OCI-LY1 (cell line): Measurements from ENCODE around the gene XYLB.

ENCODE experiments used
- EZH2 ChIP-seq: fragments of 200-600 bp; sonication (generic), shearing (Covaris generic); IDR thresholded peaks from 2 replicates; pipeline ENCODE4 v1.8.0; 2017; ENCODE audit warnings: borderline replicate concordance, mixed run types, mild to moderate bottlenecking, antibody characterized with exemption, low read length, moderate library complexity, mixed read lengths
- TF ChIP-seq, protein P1 (sequence below): fragments of 200-600 bp; sonication (generic), shearing (Covaris generic); IDR thresholded peaks from 2 replicates; pipeline ENCODE4 v1.5.1; 2017; ENCODE audit warnings: mild to moderate bottlenecking, antibody characterized with exemption, low read length, moderate library complexity, mixed read lengths

GRCh38 chr3:38401246-38401962, 54.8 kb downstream of the XYLB start:
- TF ChIP-seq EZH2: no peak
- TF ChIP-seq, protein P1, sequence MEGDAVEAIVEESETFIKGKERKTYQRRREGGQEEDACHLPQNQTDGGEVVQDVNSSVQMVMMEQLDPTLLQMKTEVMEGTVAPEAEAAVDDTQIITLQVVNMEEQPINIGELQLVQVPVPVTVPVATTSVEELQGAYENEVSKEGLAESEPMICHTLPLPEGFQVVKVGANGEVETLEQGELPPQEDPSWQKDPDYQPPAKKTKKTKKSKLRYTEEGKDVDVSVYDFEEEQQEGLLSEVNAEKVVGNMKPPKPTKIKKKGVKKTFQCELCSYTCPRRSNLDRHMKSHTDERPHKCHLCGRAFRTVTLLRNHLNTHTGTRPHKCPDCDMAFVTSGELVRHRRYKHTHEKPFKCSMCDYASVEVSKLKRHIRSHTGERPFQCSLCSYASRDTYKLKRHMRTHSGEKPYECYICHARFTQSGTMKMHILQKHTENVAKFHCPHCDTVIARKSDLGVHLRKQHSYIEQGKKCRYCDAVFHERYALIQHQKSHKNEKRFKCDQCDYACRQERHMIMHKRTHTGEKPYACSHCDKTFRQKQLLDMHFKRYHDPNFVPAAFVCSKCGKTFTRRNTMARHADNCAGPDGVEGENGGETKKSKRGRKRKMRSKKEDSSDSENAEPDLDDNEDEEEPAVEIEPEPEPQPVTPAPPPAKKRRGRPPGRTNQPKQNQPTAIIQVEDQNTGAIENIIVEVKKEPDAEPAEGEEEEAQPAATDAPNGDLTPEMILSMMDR: no peak
